ENCODE measurements around the gene TTC36. TPM values are rescaled to one million over a fixed set of nuclear protein-coding genes. Genes with fewer than 3 reads are reported as not detected.
A peak's percentile ranks its signal among the peaks of the same experiment; 100 is the strongest.
"Not testable (repeated sequence)": the region's sequence is repeated elsewhere in the genome, so short reads cannot be mapped to it uniquely, and the experiment has no call there.

The TTC36 gene
- total RNA-seq, 1 experiment from 2014 or later: 2.7 TPM

DNA sequence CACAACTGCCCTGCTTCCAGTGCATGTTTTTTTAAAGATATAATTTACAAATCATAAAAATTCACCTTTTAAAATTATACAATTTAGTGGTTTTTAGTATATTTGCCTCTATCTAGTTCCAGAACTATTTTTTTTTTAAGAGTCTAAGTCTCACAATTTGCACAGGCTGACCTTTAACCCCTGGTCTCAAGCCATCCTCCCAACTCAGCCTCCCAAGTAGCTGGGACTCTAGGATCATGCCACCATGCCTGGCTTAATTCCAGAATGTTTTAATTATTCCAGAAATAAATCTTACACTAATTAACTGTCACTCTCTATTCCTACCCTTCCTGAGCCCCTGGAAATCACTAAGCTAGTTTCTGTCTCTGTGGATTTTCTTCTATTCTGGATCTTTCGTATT, 43.5 kb downstream of the TTC36 start:
- Histone ChIP-seq H3K27ac (ENCODE audit: low read length) (no peak overlapping the region), H3K9ac (ENCODE audit: low read length) (no peak overlapping the region), H3K4me2 (ENCODE audit: low read length) (no peak overlapping the region), H3K4me3 (ENCODE audit: low read length) (no peak overlapping the region), H3K9me3 (ENCODE audit: low read length) (no peaks in the 10 kb centered on the region), H3F3A (ENCODE audit: low read length, unreplicated experiment) (no peaks in the 10 kb centered on the region), H3K9me2 (replicated peaks; ENCODE audit: low read length) (no peaks in the 10 kb centered on the region), H4K20me1 (ENCODE audit: low read length) (peaks cover 25% of the 10 kb centered on the region), H2AFZ (ENCODE audit: low read length) (no peak overlapping the region), H3K27me3 (ENCODE audit: low read length) (no peaks in the 10 kb centered on the region), H3K4me1 (ENCODE audit: insufficient read depth, low read length) (peaks cover 25% of the 10 kb centered on the region), H3K79me2 (ENCODE audit: low read length) (peaks cover 39% of the 10 kb centered on the region), H3K36me3 (ENCODE audit: low read depth, low read length) (no peaks in the 10 kb centered on the region)
- ATAC-seq (no peak), DNase-seq (no peak)
- TF ChIP-seq EZH2phosphoT487 (IDR thresholded peaks at IDR 0.05; ENCODE audit: borderline replicate concordance, low read length) (no peak), EZH2 (IDR thresholded peaks at IDR 0.05; ENCODE audit: low read length, unreplicated experiment) (no peak), CTCF (conservative IDR thresholded peaks at IDR 0.05; ENCODE audit: low read depth, low read length) (no peak)
- ChIA-PET POLR2A (ENCODE audit: unreplicated experiment) (no interaction called here), CTCF (no interaction called here)
- intact Hi-C loops (cut with micrococcal nuclease): no loop called here
- no TSS peak for BruUV-seq (replicated peaks)

GRCh38 chr11:118571701-118572060, 44.4 kb downstream of the TTC36 start:
- CTCF ChIA-PET: not testable (repeated sequence)
- peaks cover 48% of the 10 kb centered on the region for H3K79me2 ChIP-seq (ENCODE audit: low read length)

DNA sequence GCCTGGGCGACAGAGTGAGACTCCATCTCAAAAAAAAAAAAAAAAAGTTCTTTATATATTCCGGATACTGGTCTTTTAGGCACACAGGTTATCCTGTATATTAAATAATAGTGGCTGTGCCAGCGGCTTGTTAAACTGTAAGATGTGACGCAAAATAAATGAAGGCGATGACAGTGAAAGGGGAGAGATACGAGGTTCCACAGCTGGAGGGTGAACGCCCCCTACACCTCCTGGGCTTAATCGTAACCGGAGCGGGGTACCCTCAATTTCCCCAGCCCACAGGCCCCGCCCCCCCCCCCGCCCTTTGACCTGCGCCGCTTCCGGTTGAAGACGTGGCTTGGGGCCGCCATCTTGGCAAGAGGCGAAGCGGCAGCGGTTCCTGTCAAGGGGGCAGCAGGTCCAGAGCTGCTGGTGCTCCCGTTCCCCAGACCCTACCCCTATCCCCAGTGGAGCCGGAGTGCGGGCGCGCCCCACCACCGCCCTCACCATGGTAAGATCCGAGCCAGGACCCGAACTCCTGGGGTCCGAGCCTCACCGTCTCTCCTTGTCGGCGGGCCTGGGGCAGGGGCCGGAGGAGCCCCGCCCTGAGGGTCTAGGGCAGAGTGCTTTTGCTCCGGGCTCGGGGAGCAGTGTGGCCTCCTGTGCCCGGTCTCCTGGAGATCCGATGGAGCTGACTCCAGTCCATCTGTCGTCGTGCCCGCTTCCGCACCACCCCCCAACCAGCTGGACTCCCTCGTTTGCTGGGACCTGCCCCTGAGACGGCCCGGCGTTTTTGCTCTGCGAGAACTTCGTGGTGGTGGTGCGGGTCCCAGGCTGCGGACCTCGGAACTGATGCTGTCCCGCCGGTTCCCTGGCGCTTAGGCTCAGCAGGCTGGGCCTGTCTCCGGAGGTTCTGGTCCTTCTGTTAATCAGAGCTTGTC, 45.0 kb downstream of the TTC36 start, which contains the start of gene ARCN1:
Gene ARCN1, plus strand, starts transcription at position 349 of the 920 bp plus-strand sequence. Its CDS starts 139 bp downstream, at position 488.
- ATAC-seq (peak; percentile 68), DNase-seq (peak; percentile 51)
- intact Hi-C loops (cut with micrococcal nuclease): no loop called here
- Histone ChIP-seq H3K9me2 (replicated peaks; ENCODE audit: low read length) (no peaks in the 10 kb centered on the region), H3K79me2 (ENCODE audit: low read length) (peaks cover 55% of the 10 kb centered on the region), H3K9ac (ENCODE audit: low read length) (peak within 1 kb of the TSS; percentile 99), H3K27ac (ENCODE audit: low read length) (peak within 1 kb of the TSS; percentile 81), H3K9me3 (ENCODE audit: low read length) (no peaks in the 10 kb centered on the region), H3K4me3 (ENCODE audit: low read length) (peak within 1 kb of the TSS; percentile 88), H2AFZ (ENCODE audit: low read length) (peak within 1 kb of the TSS; percentile 97), H3F3A (ENCODE audit: low read length, unreplicated experiment) (no peaks in the 10 kb centered on the region), H3K4me2 (ENCODE audit: low read length) (peak within 1 kb of the TSS; percentile 91), H3K4me1 (ENCODE audit: insufficient read depth, low read length) (peaks cover 25% of the 10 kb centered on the region), H3K27me3 (ENCODE audit: low read length) (no peaks in the 10 kb centered on the region), H3K36me3 (ENCODE audit: low read depth, low read length) (peaks cover under 1% of the 10 kb centered on the region; the same call in 1 of the 2 replicates), H4K20me1 (ENCODE audit: low read length) (peaks cover 32% of the 10 kb centered on the region)
- POLR2A ChIA-PET (ENCODE audit: unreplicated experiment): no interaction called here
- CTCF ChIA-PET: no interaction called here
- TSS peak; percentile 91 for BruUV-seq (replicated peaks)
- TF ChIP-seq EZH2phosphoT487 (IDR thresholded peaks at IDR 0.05; ENCODE audit: borderline replicate concordance, low read length): no peak
- no peak for TF ChIP-seq CTCF (conservative IDR thresholded peaks at IDR 0.05; ENCODE audit: low read depth, low read length)
- no peak for TF ChIP-seq EZH2 (IDR thresholded peaks at IDR 0.05; ENCODE audit: low read length, unreplicated experiment)

More at GRCh38 chr11:118571701-118572060, 44.4 kb downstream of the TTC36 start:
- H3K36me3 ChIP-seq (ENCODE audit: low read depth, low read length); BruUV-seq (replicated peaks); intact Hi-C loops (cut with micrococcal nuclease); H3F3A ChIP-seq (ENCODE audit: low read length, unreplicated experiment); H3K27me3 ChIP-seq (ENCODE audit: low read length); POLR2A ChIA-PET (ENCODE audit: unreplicated experiment); H3K9me2 ChIP-seq (replicated peaks; ENCODE audit: low read length); ATAC-seq; DNase-seq; H3K9me3 ChIP-seq (ENCODE audit: low read length); H3K27ac ChIP-seq (ENCODE audit: low read length): not testable (repeated sequence)
- Histone ChIP-seq H3K4me2 (ENCODE audit: low read length) (peak overlapping the region; percentile 91), H4K20me1 (ENCODE audit: low read length) (peaks cover 32% of the 10 kb centered on the region), H3K4me1 (ENCODE audit: insufficient read depth, low read length) (peaks cover 25% of the 10 kb centered on the region), H2AFZ (ENCODE audit: low read length) (peak overlapping the region; percentile 97), H3K4me3 (ENCODE audit: low read length) (peak overlapping the region; percentile 88), H3K9ac (ENCODE audit: low read length) (peak overlapping the region; percentile 99; the same call in 1 of the 2 replicates)
